Adipocyte (in vitro differentiated cells): ENCODE results near the gene VRK2.

ENCODE experiments used
- DNase-seq: peaks from one replicate; pipeline ENCODE4 v3.0.0-alpha.2; 2015; ENCODE audit warnings: low read depth
- H3K27me3 ChIP-seq: replicated peaks from 2 replicates; pipeline ENCODE4 v1.7.0; 2013; ENCODE audit warnings: mild to moderate bottlenecking, low read length, moderate library complexity; ENCODE audit not compliant: control insufficient read depth, insufficient read depth
- H3K36me3 ChIP-seq: 2 replicates; pipeline ENCODE4 v1.7.0; 2013; ENCODE audit warnings: low read length, mild to moderate bottlenecking, moderate library complexity; ENCODE audit not compliant: control insufficient read depth, insufficient read depth, severe bottlenecking
- H3K4me1 ChIP-seq: 2 replicates; pipeline ENCODE4 v1.7.0; 2013; ENCODE audit warnings: mild to moderate bottlenecking, low read length, moderate library complexity; ENCODE audit not compliant: control insufficient read depth, insufficient read depth
- H3K4me3 ChIP-seq: 2 replicates; pipeline ENCODE4 v1.7.0; 2013; ENCODE audit warnings: mild to moderate bottlenecking, low read length, moderate library complexity
- H3K9ac ChIP-seq: 2 replicates; pipeline ENCODE4 v1.7.0; 2013; ENCODE audit warnings: mild to moderate bottlenecking, low read length, moderate library complexity
- H3K9me3 ChIP-seq: 2 replicates; pipeline ENCODE4 v1.7.0; 2013; ENCODE audit warnings: mild to moderate bottlenecking, low read length, moderate library complexity; ENCODE audit not compliant: control insufficient read depth

VRK2 gene

DNA sequence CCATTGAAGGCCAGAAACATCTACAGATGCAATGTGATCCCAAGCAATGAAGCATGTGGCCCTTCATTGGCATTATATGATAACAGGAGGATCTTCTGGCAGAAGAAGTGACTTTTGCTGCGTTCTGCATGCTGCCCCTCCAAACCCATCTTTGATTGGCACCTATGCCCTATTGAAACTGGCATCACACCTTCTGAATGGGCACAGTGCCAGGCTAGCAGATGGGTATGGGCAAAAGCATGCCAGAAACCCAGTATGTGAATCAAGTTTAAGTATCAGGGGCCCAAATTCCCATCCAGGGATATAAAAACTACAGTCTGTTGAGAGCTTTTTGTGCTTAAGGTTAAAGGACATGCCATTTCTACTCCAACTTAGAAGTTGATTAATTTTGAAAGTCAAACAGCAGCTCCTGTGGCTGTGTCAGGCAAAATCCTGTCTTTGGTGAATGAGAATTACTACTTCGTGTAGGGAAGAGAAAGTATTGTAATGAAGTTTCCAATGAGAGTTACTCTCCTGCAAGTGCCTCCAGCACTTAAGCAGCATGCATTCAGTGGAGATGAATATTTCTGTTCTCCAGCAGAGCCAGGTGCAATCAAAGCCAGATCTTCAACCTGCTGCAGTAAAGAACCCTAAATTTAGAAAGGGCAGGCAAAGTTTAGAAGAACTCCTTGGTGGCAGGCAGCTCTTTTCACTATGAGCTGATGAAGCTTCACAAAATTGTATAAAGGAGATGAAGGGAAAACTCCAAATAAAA is 8.6 kb downstream of the VRK2 start:
- no peaks in the 10 kb centered on the region for H3K9me3 ChIP-seq
- H3K9ac ChIP-seq, result no peak overlapping the region
- DNase-seq, result no peak
- H3K4me3 ChIP-seq, result no peak overlapping the region
- H3K36me3 ChIP-seq, result peaks cover 14% of the 10 kb centered on the region
- H3K4me1 ChIP-seq, result peaks cover 13% of the 10 kb centered on the region
- no peaks in the 10 kb centered on the region for H3K27me3 ChIP-seq

- no peak for DNase-seq
- Histone ChIP-seq H3K4me1 (peaks cover 13% of the 10 kb centered on the region), H3K27me3 (no peaks in the 10 kb centered on the region), H3K9ac (no peak overlapping the region), H3K9me3 (no peaks in the 10 kb centered on the region), H3K4me3 (no peak overlapping the region), H3K36me3 (peaks cover 14% of the 10 kb centered on the region)
Observed at GRCh38 chr2:58056192-58056916, 9.7 kb downstream of the VRK2 start.

- DNase-seq, result no peak
- Histone ChIP-seq H3K36me3 (peaks cover 14% of the 10 kb centered on the region), H3K9ac (no peak overlapping the region), H3K27me3 (no peaks in the 10 kb centered on the region), H3K9me3 (no peaks in the 10 kb centered on the region), H3K4me3 (no peak overlapping the region), H3K4me1 (peaks cover 16% of the 10 kb centered on the region)
Observed at GRCh38 chr2:58057707-58058530, 11.3 kb downstream of the VRK2 start.

- Histone ChIP-seq H3K9ac (no peak overlapping the region), H3K9me3 (no peaks in the 10 kb centered on the region), H3K36me3 (peaks cover 10% of the 10 kb centered on the region), H3K4me1 (peaks cover 26% of the 10 kb centered on the region), H3K27me3 (no peaks in the 10 kb centered on the region), H3K4me3 (peak overlapping the region; percentile 12)
- DNase-seq, result peak; percentile 17
Observed at GRCh38 chr2:58063641-58064040, 17.0 kb downstream of the VRK2 start.

- DNase-seq, result no peak
- Histone ChIP-seq H3K4me3 (peak overlapping the region; percentile 12), H3K9me3 (no peaks in the 10 kb centered on the region), H3K27me3 (no peaks in the 10 kb centered on the region), H3K4me1 (peaks cover 26% of the 10 kb centered on the region), H3K9ac (peak overlapping the region; percentile 38), H3K36me3 (peaks cover 7% of the 10 kb centered on the region)
Observed at GRCh38 chr2:58064086-58064485, 17.5 kb downstream of the VRK2 start.

GRCh38 chr2:58065248-58065647 is 18.6 kb downstream of the VRK2 start:
- Histone ChIP-seq H3K36me3 (peaks cover under 1% of the 10 kb centered on the region), H3K4me1 (peaks cover 26% of the 10 kb centered on the region), H3K9ac (no peak overlapping the region), H3K9me3 (no peaks in the 10 kb centered on the region), H3K4me3 (no peak overlapping the region), H3K27me3 (no peaks in the 10 kb centered on the region)
- no peak for DNase-seq

DNA sequence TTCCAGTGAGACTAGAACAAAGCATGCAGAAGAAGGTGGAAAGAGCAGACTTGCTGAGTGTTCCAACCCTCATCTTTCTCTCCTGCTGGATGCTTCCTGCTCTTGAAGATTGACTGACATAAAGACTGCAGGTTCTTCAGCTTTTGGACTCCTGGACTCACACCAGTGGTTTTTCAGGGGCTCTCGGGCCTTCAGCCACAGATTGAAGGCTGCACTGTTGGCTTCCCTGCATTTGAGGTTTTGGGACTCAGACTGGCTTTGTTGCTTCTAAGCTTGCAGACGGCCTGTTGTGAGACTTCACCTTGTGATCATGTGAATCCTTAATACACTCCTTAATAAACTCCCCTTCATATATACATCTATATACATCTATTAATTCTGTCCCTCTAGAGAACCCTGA is 20.4 kb downstream of the VRK2 start:
- Histone ChIP-seq H3K27me3 (no peaks in the 10 kb centered on the region), H3K9me3 (peaks cover 3% of the 10 kb centered on the region), H3K4me3 (no peak overlapping the region), H3K4me1 (peaks cover 26% of the 10 kb centered on the region), H3K36me3 (peaks cover 7% of the 10 kb centered on the region), H3K9ac (no peak overlapping the region)
- DNase-seq, result no peak

- Histone ChIP-seq H3K4me3 (no peak overlapping the region), H3K36me3 (peaks cover 7% of the 10 kb centered on the region), H3K4me1 (no peaks in the 10 kb centered on the region), H3K27me3 (no peaks in the 10 kb centered on the region), H3K9ac (no peak overlapping the region), H3K9me3 (peaks cover 3% of the 10 kb centered on the region)
- DNase-seq, result no peak
Observed at GRCh38 chr2:58070765-58071164, 24.2 kb downstream of the VRK2 start.

GRCh38 chr2:58072102-58072501 is 25.5 kb downstream of the VRK2 start:
- DNase-seq, result no peak
- peaks cover 7% of the 10 kb centered on the region for H3K36me3 ChIP-seq
- H3K9me3 ChIP-seq, result peaks cover 3% of the 10 kb centered on the region
- no peaks in the 10 kb centered on the region for H3K4me1 ChIP-seq
- H3K27me3 ChIP-seq, result no peaks in the 10 kb centered on the region
- no peak overlapping the region for H3K9ac ChIP-seq
- no peak overlapping the region for H3K4me3 ChIP-seq

DNA sequence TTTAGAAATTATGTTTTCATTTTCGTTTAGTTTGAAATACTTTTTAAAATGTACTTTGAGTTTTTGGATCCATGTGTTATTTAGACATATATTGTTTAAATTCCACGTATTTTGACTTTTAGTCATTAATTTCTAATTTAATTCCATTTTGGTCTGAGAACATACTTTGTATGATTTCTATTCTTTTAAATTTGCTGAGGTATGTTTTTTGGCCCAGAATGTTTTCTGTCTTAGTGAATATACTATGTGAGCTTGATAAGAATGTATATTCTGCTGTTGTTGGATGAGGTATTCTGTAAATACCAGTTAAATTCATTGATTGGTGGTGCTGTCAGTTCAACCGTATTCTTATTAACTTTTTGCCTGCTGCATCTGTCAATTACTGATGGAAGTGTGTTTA is 26.4 kb downstream of the VRK2 start:
- Histone ChIP-seq H3K9ac (no peak overlapping the region), H3K27me3 (no peaks in the 10 kb centered on the region), H3K9me3 (peaks cover 3% of the 10 kb centered on the region), H3K36me3 (peaks cover 7% of the 10 kb centered on the region), H3K4me1 (no peaks in the 10 kb centered on the region), H3K4me3 (no peak overlapping the region)
- DNase-seq, result no peak

GRCh38 chr2:58073751-58074150 is 27.1 kb downstream of the VRK2 start:
- Histone ChIP-seq H3K4me1 (no peaks in the 10 kb centered on the region), H3K27me3 (no peaks in the 10 kb centered on the region), H3K9ac (no peak overlapping the region), H3K9me3 (peaks cover 3% of the 10 kb centered on the region), H3K36me3 (peaks cover 7% of the 10 kb centered on the region), H3K4me3 (no peak overlapping the region)
- DNase-seq, result no peak
